Measurements from ENCODE around the gene GTF2H4.
"Not testable (repeated sequence)": the region's sequence is repeated elsewhere in the genome, so short reads cannot be mapped to it uniquely, and the experiment has no call there.

GTF2H4 gene

DNA sequence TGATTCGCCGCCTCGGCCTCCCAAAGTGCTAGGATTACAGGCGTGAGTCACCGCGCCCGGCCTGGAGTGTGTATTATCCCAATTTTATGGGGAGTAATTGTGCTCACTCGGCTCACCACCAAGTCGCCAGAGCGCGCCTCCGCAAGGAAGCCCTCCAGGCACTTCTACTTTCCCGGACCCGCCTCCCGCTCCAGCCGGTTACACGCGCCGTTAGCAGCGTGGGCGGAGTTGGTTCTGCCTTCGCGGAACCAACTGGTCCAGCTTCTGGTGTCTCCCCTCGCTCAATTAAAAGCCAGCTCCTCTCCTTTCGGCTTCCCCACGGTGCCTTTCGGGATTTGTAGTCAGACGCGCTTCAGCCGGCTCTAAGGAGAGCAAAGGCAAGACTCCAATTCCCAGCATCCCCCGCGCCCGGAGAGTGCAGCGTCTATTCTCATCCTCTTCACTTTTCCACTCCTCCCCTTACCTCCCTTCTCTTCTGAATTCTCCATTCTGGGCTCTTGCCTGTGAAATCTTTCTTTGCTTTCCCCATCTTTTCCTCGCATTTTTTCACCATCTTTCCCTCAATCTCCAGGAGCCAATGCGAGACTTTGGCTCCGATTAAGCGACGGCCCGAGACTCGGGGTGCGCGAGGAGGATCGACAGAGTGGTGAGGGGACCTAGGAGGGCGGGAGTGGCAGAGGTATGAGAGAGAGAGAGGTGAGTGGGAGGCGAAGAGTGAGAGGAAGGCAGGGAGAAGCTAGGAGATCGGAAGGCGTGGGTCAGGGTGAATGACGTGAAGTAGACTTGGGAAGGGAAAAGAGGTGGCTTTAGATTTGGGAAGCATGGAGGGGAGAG lies at the start of gene GTF2H4:
Gene GTF2H4, plus strand, starts transcription at position 450 of the 834 bp plus-strand sequence.
- peak; percentile 92 for FAIRE-seq
- peak; percentile 91 for DNase-seq (ENCODE audit: insufficient read length, low spot score)

- not testable (repeated sequence) for DNase-seq (ENCODE audit: insufficient read length, low spot score); FAIRE-seq
These were observed 48.3 kb upstream of the GTF2H4 start for GRCh38 chr6:30859726-30860125.

DNA sequence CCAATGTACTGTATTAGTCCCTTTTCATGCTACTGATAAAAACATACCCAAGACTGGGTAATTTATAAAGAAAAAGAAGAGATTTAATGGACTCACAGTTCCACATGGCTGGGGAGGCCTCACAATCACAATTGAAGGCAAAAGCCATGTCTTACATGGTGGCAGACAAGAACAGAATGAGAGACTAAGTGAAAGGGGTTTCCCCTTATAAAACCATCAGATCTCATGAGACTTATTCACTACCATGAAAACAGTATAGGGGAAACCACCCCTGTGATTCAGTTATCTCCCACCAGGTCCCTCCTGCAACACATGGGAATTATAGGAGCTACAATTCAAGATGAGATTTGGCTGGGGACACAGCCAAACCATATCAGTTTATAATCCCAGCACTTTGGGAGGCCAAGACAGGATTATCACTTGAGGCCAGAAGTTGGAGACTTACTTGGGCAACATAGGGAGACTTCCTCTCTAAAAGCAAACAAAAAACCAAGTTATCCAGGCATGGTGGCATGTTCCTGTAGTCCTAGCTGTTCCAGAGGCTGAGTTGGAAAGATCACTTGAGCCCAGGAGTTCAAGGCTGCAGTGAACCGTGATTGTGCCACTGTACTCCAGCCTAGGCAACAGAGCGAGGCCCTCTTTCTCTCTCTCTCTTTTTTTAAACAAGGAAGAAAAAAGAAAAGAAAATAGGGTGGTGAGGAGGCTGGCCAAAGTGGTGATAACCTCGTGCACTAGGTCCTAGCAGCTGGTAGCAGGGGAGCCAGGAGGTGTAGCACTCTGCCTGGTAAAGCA lies 46.6 kb upstream of the GTF2H4 start:
- DNase-seq (ENCODE audit: insufficient read length, low spot score) (no peak), FAIRE-seq (no peak)

DNA sequence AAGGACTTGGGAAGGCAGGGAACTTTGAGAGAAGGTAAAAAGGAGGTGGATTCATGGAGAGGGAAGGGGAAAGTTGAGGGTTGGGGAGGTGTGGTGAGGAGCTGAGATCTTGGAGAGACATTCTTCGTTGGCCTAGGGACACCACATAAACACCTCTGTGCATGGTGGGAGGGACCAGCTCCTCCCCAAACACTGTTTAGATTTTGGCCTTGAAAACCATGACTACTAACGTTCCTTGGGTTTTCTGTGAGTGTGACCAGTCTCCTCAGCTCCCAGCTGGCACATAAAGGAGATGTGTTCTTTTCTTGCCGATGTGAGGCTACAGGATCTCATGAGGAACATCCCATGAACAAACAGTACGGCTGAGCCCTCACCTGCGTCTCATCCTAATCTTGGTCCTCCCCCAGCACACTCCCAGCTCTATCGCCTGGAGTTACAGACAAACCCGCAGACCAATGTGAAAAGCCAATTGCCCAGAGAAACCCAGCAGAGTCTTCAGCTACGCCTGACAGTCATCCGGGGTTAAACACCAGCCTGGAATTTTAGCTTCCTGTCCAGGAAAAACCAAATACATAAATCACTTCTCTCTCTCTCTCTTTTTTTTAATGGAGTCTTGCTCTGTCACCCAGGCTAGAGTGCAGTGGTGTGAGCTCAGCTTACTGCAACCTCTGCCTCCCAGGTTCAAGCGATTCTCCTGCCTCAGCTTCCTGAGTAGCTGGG lies 45.7 kb upstream of the GTF2H4 start:
- FAIRE-seq (no peak), DNase-seq (ENCODE audit: insufficient read length, low spot score) (no peak)

- no peak for DNase-seq (ENCODE audit: insufficient read length, low spot score)
- FAIRE-seq = no peak
These were observed 43.7 kb upstream of the GTF2H4 start for GRCh38 chr6:30864325-30864724.

GRCh38 chr6:30869241-30869749 lies 38.7 kb upstream of the GTF2H4 start:
- FAIRE-seq; DNase-seq (ENCODE audit: insufficient read length, low spot score): not testable (repeated sequence)

DNA sequence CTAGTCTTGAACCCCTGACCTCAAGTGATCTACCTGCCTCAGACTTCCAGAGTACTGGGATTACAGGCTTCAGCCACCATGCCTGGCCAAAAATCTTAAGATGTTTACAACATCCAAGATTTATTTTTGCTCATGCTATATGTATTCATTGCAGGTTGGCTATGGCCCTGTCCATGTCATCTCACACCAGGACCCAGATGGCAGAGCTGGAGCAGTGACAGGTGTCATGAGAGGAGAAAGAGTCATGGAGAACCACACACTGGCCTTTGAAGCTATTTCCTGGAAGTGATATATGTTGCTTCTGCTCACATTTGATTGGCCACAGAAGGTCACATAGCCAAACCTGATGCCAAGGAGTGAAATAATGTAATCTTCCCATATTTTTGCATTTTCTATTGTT lies 37.5 kb upstream of the GTF2H4 start:
- DNase-seq (ENCODE audit: insufficient read length, low spot score) = no peak

DNA sequence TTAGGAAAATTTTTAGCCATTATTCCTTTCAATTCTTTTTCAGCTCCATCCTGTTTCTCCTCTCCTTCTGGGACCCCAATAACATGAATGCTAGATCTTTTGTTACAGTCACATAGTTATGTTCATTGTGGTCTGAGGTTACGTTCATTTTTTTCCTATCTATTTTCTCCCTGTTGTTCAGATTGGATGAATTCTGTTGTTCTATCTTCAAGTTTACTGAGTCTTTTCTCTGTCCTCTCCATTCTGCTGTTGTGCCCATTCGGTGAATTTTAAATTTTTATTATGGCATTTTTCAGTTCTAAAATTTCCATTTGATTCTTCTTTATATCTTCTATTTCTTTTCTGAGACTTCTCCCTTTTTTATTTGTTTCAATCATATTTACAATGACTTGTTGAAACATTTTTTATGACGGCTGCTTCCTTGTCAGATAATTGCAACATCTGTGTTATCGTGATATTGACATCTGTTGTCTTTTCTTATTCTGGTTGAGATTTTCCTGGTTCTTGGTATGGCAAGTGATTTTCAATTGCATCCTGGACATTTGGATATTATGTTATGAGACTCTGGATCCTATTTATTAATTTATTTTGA lies 36.3 kb upstream of the GTF2H4 start:
- no peak for FAIRE-seq
- DNase-seq (ENCODE audit: insufficient read length, low spot score) = no peak

More for the DNA sequence above, 37.5 kb upstream of the GTF2H4 start:
- FAIRE-seq = no peak

- FAIRE-seq (no peak), DNase-seq (ENCODE audit: insufficient read length, low spot score) (no peak)
These were observed 34.8 kb upstream of the GTF2H4 start for GRCh38 chr6:30873137-30873640.

- not testable (repeated sequence) for DNase-seq (ENCODE audit: insufficient read length, low spot score); FAIRE-seq
These were observed 34.2 kb upstream of the GTF2H4 start for GRCh38 chr6:30873795-30874194.

- DNase-seq (ENCODE audit: insufficient read length, low spot score) (no peak), FAIRE-seq (no peak)
These were observed 32.6 kb upstream of the GTF2H4 start for GRCh38 chr6:30875244-30876038.

GRCh38 chr6:30876039-30876730 lies 31.8 kb upstream of the GTF2H4 start:
- no peak for FAIRE-seq
- no peak for DNase-seq (ENCODE audit: insufficient read length, low spot score)

GRCh38 chr6:30877419-30878262 lies 30.4 kb upstream of the GTF2H4 start:
- FAIRE-seq (peak; percentile 89), DNase-seq (ENCODE audit: insufficient read length, low spot score) (peak; percentile 64)

DNA sequence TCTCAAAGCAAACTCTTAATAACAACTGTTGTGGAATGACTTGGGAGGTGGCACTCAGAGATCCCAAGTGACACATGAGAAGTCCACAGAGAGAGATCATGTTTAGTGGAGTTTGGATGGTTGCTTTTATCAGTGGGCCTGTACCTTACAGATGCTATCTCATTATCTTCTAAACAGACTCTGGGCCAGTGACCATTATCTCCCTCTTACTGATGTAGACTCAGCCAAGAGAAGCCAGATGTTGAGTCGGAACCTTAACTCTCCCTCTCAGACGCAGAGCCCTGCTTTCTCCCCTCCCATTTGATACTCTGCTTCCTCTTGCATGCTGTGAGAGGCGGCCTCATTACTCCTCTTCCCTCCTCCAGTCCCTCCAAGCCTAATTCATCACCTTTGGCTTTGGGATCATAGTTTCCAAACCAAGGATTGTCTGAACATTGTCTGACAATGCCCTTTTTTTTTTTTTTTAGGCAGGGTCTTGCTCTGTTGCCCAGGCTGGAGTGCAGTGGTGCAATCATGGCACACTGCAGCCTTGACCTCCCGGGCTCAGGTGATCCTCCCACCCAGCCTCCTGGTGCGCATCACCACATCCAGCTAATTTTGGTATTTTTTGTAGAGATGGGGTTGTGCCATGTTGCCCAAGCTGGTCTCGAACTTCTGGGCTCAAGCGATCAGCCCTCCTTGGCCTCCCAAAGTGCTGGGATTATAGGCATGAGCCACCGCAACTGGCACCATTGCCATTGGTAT lies 28.2 kb upstream of the GTF2H4 start:
- FAIRE-seq = no peak
- no peak for DNase-seq (ENCODE audit: insufficient read length, low spot score)

DNA sequence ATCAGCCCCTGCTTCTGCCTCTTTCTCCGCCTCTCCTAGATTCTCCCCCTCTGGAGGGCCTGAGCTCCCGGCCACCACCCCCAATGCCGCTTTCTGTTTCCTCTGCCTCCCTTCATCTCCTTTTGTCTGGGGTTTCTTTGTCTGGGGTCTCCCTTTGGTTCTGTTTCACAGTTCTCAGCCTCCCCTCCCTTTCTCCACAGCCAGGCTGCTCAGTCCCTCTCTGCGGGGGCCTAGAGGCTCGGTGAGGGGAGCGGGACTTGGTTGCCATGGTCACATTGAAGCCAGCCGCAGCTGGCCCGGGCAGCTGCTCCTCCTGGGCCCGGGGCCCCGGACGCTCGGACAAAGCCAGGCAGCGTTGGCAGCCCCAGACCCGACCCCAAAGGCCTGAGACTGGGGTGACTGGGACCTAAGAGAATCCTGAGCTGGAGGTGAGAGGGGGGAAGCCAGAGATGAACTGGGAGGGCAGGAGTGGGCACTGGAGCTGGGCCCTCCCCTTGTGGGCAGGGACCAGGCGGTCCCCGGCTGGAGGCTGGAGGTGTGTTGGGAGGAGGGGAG lies 27.2 kb upstream of the GTF2H4 start:
- FAIRE-seq (no peak), DNase-seq (ENCODE audit: insufficient read length, low spot score) (no peak)

GRCh38 chr6:30881392-30882203 lies 26.4 kb upstream of the GTF2H4 start:
- no peak for FAIRE-seq

More at GRCh38 chr6:30881392-30882203, 26.4 kb upstream of the GTF2H4 start:
- no peak for DNase-seq (ENCODE audit: insufficient read length, low spot score)

Data from GM19239 (cell line).